ENCODE measurements around the gene ZNF563. TPM values are rescaled to one million over a fixed set of nuclear protein-coding genes. Genes with fewer than 3 reads are reported as not detected.

ZNF563 gene
- total RNA-seq, 6 experiments from 2014 or later = 2.4 to 4.5 (median 3.6) TPM

GRCh38 chr19:12350890-12351197, 17.4 kb upstream of the ZNF563 start:
- peaks cover 0 to 20% (median 6%) of the 10 kb centered on the region in 4 donors for H3K36me3 ChIP-seq
- no peaks in the 10 kb centered on the region for H3K4me1 ChIP-seq
- ATAC-seq = no peak
- WGBS (ENCODE audit: insufficient coverage, low coverage, low lambda C conversion rate, missing lambda C conversion rate) = 88% methylated on average over 5 of the region's 5 CpGs
- H3K27me3 ChIP-seq = no peaks in the 10 kb centered on the region
- no peak overlapping the region for H3K4me3 ChIP-seq
- H3K27ac ChIP-seq = no peak overlapping the region
- TF ChIP-seq CTCF (IDR thresholded peaks at IDR 0.05) (no peak), POLR2A (IDR thresholded peaks at IDR 0.05) (no peak)
- DNase-seq = no peak
- intact Hi-C loops (cut with DNase I) = no loop called here
- peaks cover 0 to 55% (median 23%) of the 10 kb centered on the region in 4 donors for H3K9me3 ChIP-seq

- Histone ChIP-seq H3K4me1 (no peaks in the 10 kb centered on the region), H3K4me3 (no peak overlapping the region), H3K27ac (no peak overlapping the region), H3K9me3 (peaks cover 0 to 59% (median 23%) of the 10 kb centered on the region in 4 donors), H3K27me3 (no peaks in the 10 kb centered on the region), H3K36me3 (peaks cover 0 to 20% (median 6%) of the 10 kb centered on the region in 4 donors)
- WGBS (ENCODE audit: insufficient coverage, low coverage, low lambda C conversion rate, missing lambda C conversion rate) = 97% methylated on average over 8 of the region's 8 CpGs
- DNase-seq (no peak), ATAC-seq (no peak)
- intact Hi-C loops (cut with DNase I) = no loop called here
- TF ChIP-seq POLR2A (IDR thresholded peaks at IDR 0.05) = no peak
- TF ChIP-seq CTCF (IDR thresholded peaks at IDR 0.05) = no peak
Observed at GRCh38 chr19:12350185-12350889, 16.9 kb upstream of the ZNF563 start.

- Histone ChIP-seq H3K4me3 (no peak overlapping the region), H3K36me3 (peaks cover 0 to 20% (median 6%) of the 10 kb centered on the region in 4 donors), H3K27ac (no peak overlapping the region), H3K9me3 (peaks cover 0 to 49% (median 15%) of the 10 kb centered on the region in 4 donors), H3K27me3 (no peaks in the 10 kb centered on the region), H3K4me1 (no peaks in the 10 kb centered on the region)
- 75% methylated on average over 1 of the region's 2 CpGs for WGBS (ENCODE audit: insufficient coverage, low coverage, low lambda C conversion rate, missing lambda C conversion rate)
- DNase-seq (no peak), ATAC-seq (peak in 1 of 4 donors; percentile 28)
- TF ChIP-seq POLR2A (IDR thresholded peaks at IDR 0.05) (no peak), CTCF (IDR thresholded peaks at IDR 0.05) (no peak)
- intact Hi-C loops (cut with DNase I) = no loop called here
Observed at GRCh38 chr19:12346896-12347295, 13.5 kb upstream of the ZNF563 start.

- intact Hi-C loops (cut with DNase I) = no loop called here
- DNase-seq (no peak), ATAC-seq (no peak)
- Histone ChIP-seq H3K9me3 (peaks cover 0 to 34% (median 9%) of the 10 kb centered on the region in 4 donors), H3K36me3 (peaks cover 0 to 7% (median under 1%) of the 10 kb centered on the region in 4 donors), H3K27me3 (no peaks in the 10 kb centered on the region), H3K4me1 (no peaks in the 10 kb centered on the region), H3K4me3 (no peak overlapping the region), H3K27ac (no peak overlapping the region)
- 100% methylated on average over 1 of the region's 1 CpG for WGBS (ENCODE audit: insufficient coverage, low coverage, low lambda C conversion rate, missing lambda C conversion rate)
- no peak for TF ChIP-seq POLR2A (IDR thresholded peaks at IDR 0.05)
- no peak for TF ChIP-seq CTCF (IDR thresholded peaks at IDR 0.05)
Observed at GRCh38 chr19:12345197-12345596, 11.8 kb upstream of the ZNF563 start.
